Measurements from ENCODE around the gene ATP8B4. TPM values are rescaled to one million over a fixed set of nuclear protein-coding genes. Genes with fewer than 3 reads are reported as not detected.

Gene ATP8B4
- total RNA-seq, 2 experiments from 2014 or later: 3.4 to 3.5 TPM

GRCh38 chr15:49860101-49860500, 258.9 kb downstream of the ATP8B4 start:
- H3K4me1 Mint-ChIP-seq: no peaks in the 10 kb centered on the region
- H3K27ac Mint-ChIP-seq: no peak overlapping the region
- no peaks in the 10 kb centered on the region for H3K9me3 Mint-ChIP-seq
- no peak overlapping the region for H3K4me3 Mint-ChIP-seq
- no peaks in the 10 kb centered on the region for H3K36me3 Mint-ChIP-seq
- peaks cover 4% of the 10 kb centered on the region for H3K27me3 Mint-ChIP-seq
- no peak for DNase-seq

GRCh38 chr15:49857496-49858475, 261.2 kb downstream of the ATP8B4 start:
- DNase-seq: no peak
- no peak overlapping the region for H3K4me3 Mint-ChIP-seq
- H3K9me3 Mint-ChIP-seq: no peaks in the 10 kb centered on the region
- H3K27ac Mint-ChIP-seq: no peak overlapping the region
- no peaks in the 10 kb centered on the region for H3K36me3 Mint-ChIP-seq
- peaks cover 4% of the 10 kb centered on the region for H3K27me3 Mint-ChIP-seq
- no peaks in the 10 kb centered on the region for H3K4me1 Mint-ChIP-seq

- H3K27ac Mint-ChIP-seq: no peak overlapping the region
- peaks cover 4% of the 10 kb centered on the region for H3K27me3 Mint-ChIP-seq
- no peak for DNase-seq
- H3K9me3 Mint-ChIP-seq: no peaks in the 10 kb centered on the region
- no peaks in the 10 kb centered on the region for H3K36me3 Mint-ChIP-seq
- no peak overlapping the region for H3K4me3 Mint-ChIP-seq
- no peaks in the 10 kb centered on the region for H3K4me1 Mint-ChIP-seq
Observed at GRCh38 chr15:49855917-49856637, 263.0 kb downstream of the ATP8B4 start.

GRCh38 chr15:49852756-49853155, 266.3 kb downstream of the ATP8B4 start:
- no peaks in the 10 kb centered on the region for H3K4me1 Mint-ChIP-seq
- DNase-seq: no peak
- no peaks in the 10 kb centered on the region for H3K36me3 Mint-ChIP-seq
- H3K27me3 Mint-ChIP-seq: peaks cover 7% of the 10 kb centered on the region
- H3K4me3 Mint-ChIP-seq: no peak overlapping the region
- H3K27ac Mint-ChIP-seq: no peak overlapping the region
- H3K9me3 Mint-ChIP-seq: peaks cover 7% of the 10 kb centered on the region

GRCh38 chr15:49848807-49849206, 270.2 kb downstream of the ATP8B4 start:
- H3K27me3 Mint-ChIP-seq: peaks cover 4% of the 10 kb centered on the region
- peaks cover 7% of the 10 kb centered on the region for H3K9me3 Mint-ChIP-seq
- no peak overlapping the region for H3K4me3 Mint-ChIP-seq
- no peak overlapping the region for H3K27ac Mint-ChIP-seq
- no peaks in the 10 kb centered on the region for H3K4me1 Mint-ChIP-seq
- H3K36me3 Mint-ChIP-seq: no peaks in the 10 kb centered on the region
- no peak for DNase-seq

GRCh38 chr15:49848282-49848724, 270.7 kb downstream of the ATP8B4 start:
- Mint-ChIP-seq H3K4me3 (no peak overlapping the region), H3K27ac (no peak overlapping the region), H3K36me3 (no peaks in the 10 kb centered on the region), H3K27me3 (peaks cover 4% of the 10 kb centered on the region), H3K9me3 (peaks cover 7% of the 10 kb centered on the region), H3K4me1 (no peaks in the 10 kb centered on the region)
- no peak for DNase-seq

- Mint-ChIP-seq H3K27ac (no peak overlapping the region), H3K9me3 (peaks cover 7% of the 10 kb centered on the region), H3K27me3 (peaks cover 4% of the 10 kb centered on the region)
Observed at GRCh38 chr15:49847423-49848281, 271.4 kb downstream of the ATP8B4 start.

GRCh38 chr15:49844390-49844789, 274.6 kb downstream of the ATP8B4 start:
- H3K4me3 Mint-ChIP-seq: no peak overlapping the region
- DNase-seq: no peak
- no peak overlapping the region for H3K27ac Mint-ChIP-seq
- H3K4me1 Mint-ChIP-seq: no peaks in the 10 kb centered on the region
- H3K9me3 Mint-ChIP-seq: no peaks in the 10 kb centered on the region
- peaks cover 4% of the 10 kb centered on the region for H3K27me3 Mint-ChIP-seq
- H3K36me3 Mint-ChIP-seq: no peaks in the 10 kb centered on the region

More at GRCh38 chr15:49847423-49848281, 271.4 kb downstream of the ATP8B4 start:
- Mint-ChIP-seq H3K36me3 (no peaks in the 10 kb centered on the region), H3K4me1 (no peaks in the 10 kb centered on the region), H3K4me3 (no peak overlapping the region)
- DNase-seq: no peak

- no peaks in the 10 kb centered on the region for H3K4me1 Mint-ChIP-seq
Observed at GRCh38 chr15:49843725-49844124, 275.3 kb downstream of the ATP8B4 start.

GRCh38 chr15:49842031-49842730, 276.9 kb downstream of the ATP8B4 start:
- DNase-seq: no peak
- H3K36me3 Mint-ChIP-seq: peaks cover 3% of the 10 kb centered on the region
- no peak overlapping the region for H3K4me3 Mint-ChIP-seq
- H3K27ac Mint-ChIP-seq: no peak overlapping the region
- H3K4me1 Mint-ChIP-seq: no peaks in the 10 kb centered on the region
- H3K9me3 Mint-ChIP-seq: peaks cover 9% of the 10 kb centered on the region
- peaks cover 4% of the 10 kb centered on the region for H3K27me3 Mint-ChIP-seq

More at GRCh38 chr15:49843725-49844124, 275.3 kb downstream of the ATP8B4 start:
- Mint-ChIP-seq H3K27ac (no peak overlapping the region), H3K27me3 (peaks cover 4% of the 10 kb centered on the region), H3K36me3 (no peaks in the 10 kb centered on the region), H3K9me3 (peaks cover 3% of the 10 kb centered on the region), H3K4me3 (no peak overlapping the region)
- no peak for DNase-seq

- no peak overlapping the region for H3K27ac Mint-ChIP-seq
- H3K4me3 Mint-ChIP-seq: no peak overlapping the region
- H3K27me3 Mint-ChIP-seq: peaks cover under 1% of the 10 kb centered on the region
- no peaks in the 10 kb centered on the region for H3K36me3 Mint-ChIP-seq
- no peaks in the 10 kb centered on the region for H3K4me1 Mint-ChIP-seq
- DNase-seq: no peak
- peaks cover 5% of the 10 kb centered on the region for H3K9me3 Mint-ChIP-seq
Observed at GRCh38 chr15:49832511-49832910, 286.5 kb downstream of the ATP8B4 start.

- Mint-ChIP-seq H3K36me3 (no peaks in the 10 kb centered on the region), H3K4me1 (no peaks in the 10 kb centered on the region), H3K9me3 (peaks cover 3% of the 10 kb centered on the region), H3K4me3 (no peak overlapping the region), H3K27ac (no peak overlapping the region), H3K27me3 (no peaks in the 10 kb centered on the region)
- no peak for DNase-seq
Observed at GRCh38 chr15:49831206-49831965, 287.6 kb downstream of the ATP8B4 start.

GRCh38 chr15:49830391-49830790, 288.6 kb downstream of the ATP8B4 start:
- Mint-ChIP-seq H3K36me3 (no peaks in the 10 kb centered on the region), H3K27ac (no peak overlapping the region), H3K4me1 (no peaks in the 10 kb centered on the region), H3K27me3 (no peaks in the 10 kb centered on the region), H3K4me3 (no peak overlapping the region), H3K9me3 (no peaks in the 10 kb centered on the region)
- DNase-seq: no peak

Data from activated naive CD8-positive, alpha-beta T cell treated with anti-CD3 and anti-CD28 coated beads for 36 hours (primary cell).